ENCODE data around the gene PPP6R2.

PPP6R2 gene

GRCh38 chr22:50314455-50315288 is 28.5 kb upstream of the PPP6R2 start:
- in situ Hi-C loops (cut with MboI; ENCODE audit: low sequenced_read_pairs, unreplicated experiment) = no loop called here
- peak; percentile 91 for DNase-seq (ENCODE audit: low spot score)
- no peak for TF ChIP-seq CTCF (IDR thresholded peaks at IDR 0.05; ENCODE audit: borderline replicate concordance, control extremely low read depth, extremely low read depth, insufficient read depth, missing control alignments)

- no peak for DNase-seq (ENCODE audit: low spot score)
- in situ Hi-C loops (cut with MboI; ENCODE audit: low sequenced_read_pairs, unreplicated experiment) = no loop called here
- no peak for TF ChIP-seq CTCF (IDR thresholded peaks at IDR 0.05; ENCODE audit: borderline replicate concordance, control extremely low read depth, extremely low read depth, insufficient read depth, missing control alignments)
These were observed 27.6 kb upstream of the PPP6R2 start for GRCh38 chr22:50315289-50316113.

- no peak for TF ChIP-seq CTCF (IDR thresholded peaks at IDR 0.05; ENCODE audit: borderline replicate concordance, control extremely low read depth, extremely low read depth, insufficient read depth, missing control alignments)
- in situ Hi-C loops (cut with MboI; ENCODE audit: low sequenced_read_pairs, unreplicated experiment) = no loop called here
- no peak for DNase-seq (ENCODE audit: low spot score)
These were observed 26.7 kb upstream of the PPP6R2 start for GRCh38 chr22:50316114-50317065.

- no peak for TF ChIP-seq CTCF (IDR thresholded peaks at IDR 0.05; ENCODE audit: borderline replicate concordance, control extremely low read depth, extremely low read depth, insufficient read depth, missing control alignments)
- in situ Hi-C loops (cut with MboI; ENCODE audit: low sequenced_read_pairs, unreplicated experiment) = no loop called here
- DNase-seq (ENCODE audit: low spot score) = no peak
These were observed 25.9 kb upstream of the PPP6R2 start for GRCh38 chr22:50317178-50317577.

- no peak for TF ChIP-seq CTCF (IDR thresholded peaks at IDR 0.05; ENCODE audit: borderline replicate concordance, control extremely low read depth, extremely low read depth, insufficient read depth, missing control alignments)
These were observed 25.5 kb upstream of the PPP6R2 start for GRCh38 chr22:50317674-50318073.

GRCh38 chr22:50318356-50318697 is 24.8 kb upstream of the PPP6R2 start:
- in situ Hi-C loops (cut with MboI; ENCODE audit: low sequenced_read_pairs, unreplicated experiment) = no loop called here
- no peak for TF ChIP-seq CTCF (IDR thresholded peaks at IDR 0.05; ENCODE audit: borderline replicate concordance, control extremely low read depth, extremely low read depth, insufficient read depth, missing control alignments)
- no peak for DNase-seq (ENCODE audit: low spot score)

More at GRCh38 chr22:50317674-50318073, 25.5 kb upstream of the PPP6R2 start:
- DNase-seq (ENCODE audit: low spot score) = no peak
- in situ Hi-C loops (cut with MboI; ENCODE audit: low sequenced_read_pairs, unreplicated experiment) = no loop called here
